GM12878 (cell line): ENCODE results near the gene CBX2. TPM values are rescaled to one million over a fixed set of nuclear protein-coding genes. Genes with fewer than 3 reads are reported as not detected.

ENCODE experiments used
- ATAC-seq: fragments of 200-7000 bp; cut with Tn5 transposase; 3 replicates; pipeline ENCODE4 v1.9.1; 2020; ENCODE audit warnings: mild to moderate bottlenecking, moderate library complexity
- BruUV-seq: library from RNA; stranded (reverse); fragments of 400-500 nt; replicated peaks from 2 replicates; lab custom pipeline; 2021; lab: Mats Ljungman, UMichigan
- CTCF ChIA-PET: fragments of 300-600 bp; sonication (Branson Sonifier 250); formaldehyde crosslinking; extraction: SDS; loops from one replicate; lab custom pipeline; 2021; ENCODE audit warnings: inconsistent platforms; lab: Yijun Ruan, JAX
- POLR2A ChIA-PET: fragments of 350-600 bp; formaldehyde crosslinking; extraction: SDS; loops from one replicate; lab custom pipeline; 2021; ENCODE audit warnings: inconsistent platforms; lab: Charles Lee
- RAD21 ChIA-PET: fragments of 300-600 bp; sonication (Branson Sonifier 250); formaldehyde crosslinking; loops from one replicate; lab custom pipeline; 2023; ENCODE audit warnings: antibody characterized with exemption; ENCODE audit not compliant: unreplicated experiment; lab: Charles Lee
- SMC1A ChIA-PET: fragments of 300-600 bp; sonication (Branson Sonifier 250); formaldehyde crosslinking; loops from one replicate; lab custom pipeline; 2023; ENCODE audit not compliant: unreplicated experiment, uncharacterized antibody; lab: Charles Lee
- DNase-seq: peaks from one replicate; pipeline ENCODE4 v3.0.0-alpha.2; 2011; ENCODE audit warnings: low read depth, low spot score
- FAIRE-seq: peaks from 3 replicates; lab custom pipeline; 2011; peaks lifted over from hg19 to GRCh38; lab: Jason Lieb, UNC
- H2AFZ ChIP-seq: 2 replicates; pipeline ENCODE4 v1.6.0; 2011; ENCODE audit warnings: low read depth, low read length, control low read depth; ENCODE audit not compliant: control insufficient read depth
- H3K27ac ChIP-seq: 2 replicates; pipeline ENCODE4 v1.5.1; 2011; ENCODE audit warnings: control low read depth; ENCODE audit not compliant: control insufficient read depth, insufficient read depth
- H3K27me3 ChIP-seq, 2 experiments: replicated peaks in 1 of 2; 2 replicates each; pipeline versions ENCODE4 v1.6.0 to v1.6.1; 2011; ENCODE audit warnings: low read length in 1 of 2; ENCODE audit not compliant: control insufficient read depth in 2 of 2, insufficient read depth in 2 of 2
- H3K36me3 ChIP-seq, 2 experiments: 2 replicates each; pipeline ENCODE4 v1.5.1; 2011; ENCODE audit warnings: low read length in 1 of 2; ENCODE audit not compliant: control insufficient read depth in 2 of 2, insufficient read depth in 2 of 2
- H3K4me1 ChIP-seq: 2 replicates; pipeline ENCODE4 v1.6.1; 2011; ENCODE audit warnings: mild to moderate bottlenecking, low read length, moderate library complexity, mixed read lengths; ENCODE audit not compliant: control insufficient read depth, insufficient read depth
- H3K4me2 ChIP-seq: 2 replicates; pipeline ENCODE4 v1.6.0; 2011; ENCODE audit warnings: control low read depth; ENCODE audit not compliant: control insufficient read depth, insufficient read depth
- H3K4me3 ChIP-seq: fragments of 200-600 bp; sonication (generic); 2 replicates; pipeline ENCODE4 v1.5.1; 2016
- H3K79me2 ChIP-seq: 2 replicates; pipeline ENCODE4 v1.6.0; 2011; ENCODE audit warnings: low read length; ENCODE audit not compliant: control insufficient read depth, insufficient read depth
- H3K9ac ChIP-seq: 2 replicates; pipeline ENCODE4 v1.8.0; 2011; ENCODE audit warnings: low read length, control low read depth, mixed read lengths; ENCODE audit not compliant: control insufficient read depth, insufficient read depth
- H3K9me3 ChIP-seq: replicated peaks from 3 replicates; pipeline ENCODE4 v1.5.1; 2011; ENCODE audit warnings: mild to moderate bottlenecking, low read length; ENCODE audit not compliant: control insufficient read depth, insufficient read depth
- H4K20me1 ChIP-seq: 2 replicates; pipeline ENCODE4 v1.6.0; 2011; ENCODE audit not compliant: control insufficient read depth, insufficient read depth
- ASH2L ChIP-seq: fragments of 300-600, 200-600 bp; sonication (generic); IDR thresholded peaks from 2 replicates; pipeline ENCODE4 v1.6.1; 2017; ENCODE audit warnings: low read depth, mild to moderate bottlenecking, borderline replicate concordance
- BRCA1 ChIP-seq: IDR thresholded peaks from 2 replicates; pipeline ENCODE4 v1.6.1; 2011; ENCODE audit warnings: low read depth, low read length, improper control_type of control experiment
- CBX3 ChIP-seq: fragments of 200-600 bp; sonication (generic); IDR thresholded peaks from 2 replicates; pipeline ENCODE4 v1.6.1; 2016; ENCODE audit warnings: low read depth, borderline replicate concordance
- EED ChIP-seq: sonication (generic); IDR thresholded peaks from 2 replicates; pipeline ENCODE4 v1.6.1; 2016; ENCODE audit warnings: antibody characterized with exemption, low read depth
- ESRRA ChIP-seq: IDR thresholded peaks from 2 replicates; pipeline ENCODE4 v1.6.1; 2012; ENCODE audit warnings: mild to moderate bottlenecking, low read length, improper control_type of control experiment
- FOXK2 ChIP-seq: fragments of 450-650 bp; IDR thresholded peaks from 2 replicates; pipeline ENCODE4 v1.6.1; 2017; ENCODE audit warnings: mild to moderate bottlenecking, moderate library complexity
- HDAC2 ChIP-seq: fragments of 200-600 bp; sonication (generic); IDR thresholded peaks from 2 replicates; pipeline ENCODE4 v1.6.1; 2017
- LARP7 ChIP-seq: fragments of 450-650 bp; IDR thresholded peaks from 2 replicates; pipeline ENCODE4 v1.6.1; 2017; ENCODE audit warnings: mild to moderate bottlenecking
- NRF1 ChIP-seq: conservative IDR thresholded peaks from 2 replicates; pipeline ENCODE4 v1.6.1; 2011; ENCODE audit warnings: mild to moderate bottlenecking, low read depth, low read length, improper control_type of control experiment
- RELA ChIP-seq: fragments of 450-650 bp; IDR thresholded peaks from 2 replicates; pipeline ENCODE4 v1.8.0; 2014; ENCODE audit warnings: borderline replicate concordance; ENCODE audit not compliant: partially characterized antibody
- YY1 ChIP-seq: IDR thresholded peaks from 2 replicates; pipeline ENCODE4 v1.6.1; 2011; ENCODE audit warnings: low read depth, mild to moderate bottlenecking, low read length
- ZNF24 ChIP-seq: fragments of 450-650 bp; IDR thresholded peaks from 2 replicates; pipeline ENCODE4 v1.6.1; 2017; ENCODE audit warnings: antibody characterized with exemption, mild to moderate bottlenecking
- WGBS: methylation state at CpG from one replicate; pipeline ENCODE4 v1.1.6; 2016; ENCODE audit warnings: low lambda C conversion rate; ENCODE audit not compliant: insufficient replicate concordance, insufficient coverage; ENCODE audit errors: missing lambda C conversion rate; 5-methylcytosine and 5-hydroxymethylcytosine counted together
- in situ Hi-C: fragments of 300-500 bp; cut with MboI; formaldehyde crosslinking; loops from 9 replicates; pipeline ENCODE4 v1.14.3; 2018; ENCODE audit warnings: mixed read lengths
- intact Hi-C: fragments of 100-400 bp; cut with micrococcal nuclease; formaldehyde crosslinking; loops from one replicate; pipeline ENCODE4 v1.14.2; 2022; ENCODE audit not compliant: unreplicated experiment
- polyA plus RNA-seq, 11 experiments: library from polyadenylated mRNA; depleted of rRNA in 4 of 11; unstranded in 6 of 11; stranded (reverse) in 5 of 11; fragments of >200 nt; fragmentation: Nextera tagmentation in 4 of 11; fragmentation: Illumina TruSeq in 1 of 11; extraction: Ambion mirVana in 4 of 11; extraction: Trizol in 1 of 11; gene quantifications; 1 replicate in 1 of 11; 2 replicates in 10 of 11; pipeline versions ENCODE4 v1.2.1 to v1.2.3, GENCODE V29; 2011 to 2016; ENCODE audit warnings: inconsistent platforms in 2 of 11, missing spikeins in 2 of 11, low read depth in 1 of 11
- total RNA-seq, 4 experiments: library from RNA; depleted of rRNA in 3 of 4; stranded (reverse); fragments of >200 nt in 3 of 4; fragmentation: Illumina TruSeq in 1 of 4; extraction: Trizol in 1 of 4; gene quantifications; 2 replicates each; pipeline versions ENCODE4 v1.2.1 to v1.2.3, GENCODE V29; 2013 to 2021
- TF ChIP-seq, protein P1 (sequence below): fragments of 450-650 bp; IDR thresholded peaks from 2 replicates; pipeline ENCODE4 v1.6.1; 2016; ENCODE audit warnings: mild to moderate bottlenecking
- TF ChIP-seq, protein P2 (sequence below): IDR thresholded peaks from 2 replicates; pipeline ENCODE4 v1.6.1; 2012; ENCODE audit warnings: low read length, inconsistent platforms
- TF ChIP-seq, protein P3 (sequence below): fragments of 450-650 bp; IDR thresholded peaks from 2 replicates; pipeline ENCODE4 v1.6.1; 2014; ENCODE audit warnings: mild to moderate bottlenecking

CBX2 gene
- total and polyA plus RNA-seq, 10 of the 15 experiments (the other 5 are each of a cell fraction or from before 2014, with no cell fraction given), result 0.35 to 7.5 (median 4.2) TPM

- Histone ChIP-seq H3K27me3 (peaks cover 3 to 19% of the 10 kb centered on the region in 2 experiments; a peak in 3 of 4 replicates), H3K27ac (no peak overlapping the region), H3K4me1 (peaks cover 4% of the 10 kb centered on the region; the same call in 1 of the 2 replicates), H3K9me3 (no peaks in the 10 kb centered on the region), H3K36me3 (no peaks in the 10 kb centered on the region)
- intact Hi-C loops, result no loop called here
- no TSS peak for BruUV-seq
- SMC1A ChIA-PET, result no interaction called here
- TF ChIP-seq ESRRA, result no peak
- TF ChIP-seq NRF1, result no peak
- TF ChIP-seq, protein P1, sequence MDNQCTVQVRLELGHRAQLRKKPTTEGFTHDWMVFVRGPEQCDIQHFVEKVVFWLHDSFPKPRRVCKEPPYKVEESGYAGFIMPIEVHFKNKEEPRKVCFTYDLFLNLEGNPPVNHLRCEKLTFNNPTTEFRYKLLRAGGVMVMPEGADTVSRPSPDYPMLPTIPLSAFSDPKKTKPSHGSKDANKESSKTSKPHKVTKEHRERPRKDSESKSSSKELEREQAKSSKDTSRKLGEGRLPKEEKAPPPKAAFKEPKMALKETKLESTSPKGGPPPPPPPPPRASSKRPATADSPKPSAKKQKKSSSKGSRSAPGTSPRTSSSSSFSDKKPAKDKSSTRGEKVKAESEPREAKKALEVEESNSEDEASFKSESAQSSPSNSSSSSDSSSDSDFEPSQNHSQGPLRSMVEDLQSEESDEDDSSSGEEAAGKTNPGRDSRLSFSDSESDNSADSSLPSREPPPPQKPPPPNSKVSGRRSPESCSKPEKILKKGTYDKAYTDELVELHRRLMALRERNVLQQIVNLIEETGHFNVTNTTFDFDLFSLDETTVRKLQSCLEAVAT, result no peak
- no peak for TF ChIP-seq LARP7
- TF ChIP-seq CBX3, result no peak
- TF ChIP-seq, protein P2, sequence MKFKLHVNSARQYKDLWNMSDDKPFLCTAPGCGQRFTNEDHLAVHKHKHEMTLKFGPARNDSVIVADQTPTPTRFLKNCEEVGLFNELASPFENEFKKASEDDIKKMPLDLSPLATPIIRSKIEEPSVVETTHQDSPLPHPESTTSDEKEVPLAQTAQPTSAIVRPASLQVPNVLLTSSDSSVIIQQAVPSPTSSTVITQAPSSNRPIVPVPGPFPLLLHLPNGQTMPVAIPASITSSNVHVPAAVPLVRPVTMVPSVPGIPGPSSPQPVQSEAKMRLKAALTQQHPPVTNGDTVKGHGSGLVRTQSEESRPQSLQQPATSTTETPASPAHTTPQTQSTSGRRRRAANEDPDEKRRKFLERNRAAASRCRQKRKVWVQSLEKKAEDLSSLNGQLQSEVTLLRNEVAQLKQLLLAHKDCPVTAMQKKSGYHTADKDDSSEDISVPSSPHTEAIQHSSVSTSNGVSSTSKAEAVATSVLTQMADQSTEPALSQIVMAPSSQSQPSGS, result no peak
- no peak for TF ChIP-seq EED
- TF ChIP-seq, protein P3, sequence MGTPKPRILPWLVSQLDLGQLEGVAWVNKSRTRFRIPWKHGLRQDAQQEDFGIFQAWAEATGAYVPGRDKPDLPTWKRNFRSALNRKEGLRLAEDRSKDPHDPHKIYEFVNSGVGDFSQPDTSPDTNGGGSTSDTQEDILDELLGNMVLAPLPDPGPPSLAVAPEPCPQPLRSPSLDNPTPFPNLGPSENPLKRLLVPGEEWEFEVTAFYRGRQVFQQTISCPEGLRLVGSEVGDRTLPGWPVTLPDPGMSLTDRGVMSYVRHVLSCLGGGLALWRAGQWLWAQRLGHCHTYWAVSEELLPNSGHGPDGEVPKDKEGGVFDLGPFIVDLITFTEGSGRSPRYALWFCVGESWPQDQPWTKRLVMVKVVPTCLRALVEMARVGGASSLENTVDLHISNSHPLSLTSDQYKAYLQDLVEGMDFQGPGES, result no peak
- no peak for TF ChIP-seq HDAC2
- no peak for TF ChIP-seq FOXK2
- TF ChIP-seq RELA, result no peak
- no peak for TF ChIP-seq YY1
- TF ChIP-seq ZNF24, result no peak
- TF ChIP-seq ASH2L, result no peak
- TF ChIP-seq BRCA1, result no peak
- TF ChIP-seq, all 136 proteins: peak for 0
- ChIA-PET POLR2A (interaction anchor here (0.6 kb wide), 1 partner anchor 11 kb away, joined by 3 read pairs; no protein-coding TSS in a partner anchor), RAD21 (interaction anchor here (1.5 kb wide), 1 partner anchor 15 kb away, joined by 3 read pairs; no protein-coding TSS in a partner anchor), CTCF (interaction anchor here (0.7 to 1.4 kb wide), 3 partner anchors 10 to 150 kb away, joined by 3 to 4 read pairs (median 3); no protein-coding TSS in a partner anchor)
- H4K20me1 ChIP-seq, result no peaks in the 10 kb centered on the region; the same call in 1 of the 2 replicates
- in situ Hi-C loops, result no loop called here
- no peak for FAIRE-seq
- DNase-seq, result no peak
- no peak for ATAC-seq
- WGBS, result 56% methylated on average over 12 of the region's 12 CpGs
- no peak overlapping the region for H3K9ac ChIP-seq
- no peaks in the 10 kb centered on the region for H3K79me2 ChIP-seq
- no peak overlapping the region for H2AFZ ChIP-seq
- no peak overlapping the region for H3K4me3 ChIP-seq
- H3K4me2 ChIP-seq, result no peak overlapping the region
Measured at GRCh38 chr17:79821331-79822095, 43.6 kb downstream of the CBX2 start.
